ENCODE data around the gene SPACA1.

Gene SPACA1

GRCh38 chr6:88105741-88106340 is 58.2 kb downstream of the SPACA1 start:
- DNase-seq (ENCODE audit: low spot score): no peak

GRCh38 chr6:88107241-88107640 is 59.6 kb downstream of the SPACA1 start:
- no peak for DNase-seq (ENCODE audit: low spot score)

- no peak for DNase-seq (ENCODE audit: low spot score)
Measured at GRCh38 chr6:88111991-88112390, 64.3 kb downstream of the SPACA1 start.

DNA sequence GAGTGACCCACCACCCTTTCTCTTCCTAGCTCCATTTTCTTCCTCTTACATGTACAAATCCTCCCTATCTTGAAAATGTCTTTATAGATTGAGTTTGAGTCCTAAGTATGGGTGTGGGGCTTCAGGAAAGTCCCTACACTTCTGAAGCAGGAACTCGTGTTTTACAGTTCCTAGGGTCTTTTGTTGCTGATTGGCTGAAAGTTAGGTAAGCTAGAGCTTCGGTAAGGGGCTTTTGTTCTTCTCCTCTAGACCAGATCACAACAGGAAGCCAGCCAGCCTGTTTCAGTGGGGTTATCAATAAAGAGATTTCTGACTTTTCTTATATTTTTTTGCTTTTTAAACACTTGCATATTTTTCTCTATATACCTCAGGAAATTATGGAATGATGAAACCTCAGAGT is 67.2 kb downstream of the SPACA1 start:
- DNase-seq (ENCODE audit: low spot score): no peak

- DNase-seq (ENCODE audit: low spot score): no peak
Measured at GRCh38 chr6:88115307-88115706, 67.7 kb downstream of the SPACA1 start.

- no peak for DNase-seq (ENCODE audit: low spot score)
Measured at GRCh38 chr6:88116276-88116675, 68.6 kb downstream of the SPACA1 start.
